Muscle layer of colon (tissue), 2 donors: ENCODE data around the gene ELL2.

Source experiments
- H3K27ac ChIP-seq: one replicate; pipeline ENCODE4 v1.7.0; 2013; ENCODE audit warnings: low read depth, mild to moderate bottlenecking, low read length, moderate library complexity
- H3K27me3 ChIP-seq, 2 donors: one replicate each; pipeline ENCODE4 v1.7.0; 2013; ENCODE audit warnings: low read length in 2 of 2, mild to moderate bottlenecking in 2 of 2; ENCODE audit not compliant: insufficient read depth in 2 of 2, control insufficient read depth in 1 of 2
- H3K36me3 ChIP-seq: one replicate; pipeline ENCODE4 v1.7.0; 2013; ENCODE audit warnings: mild to moderate bottlenecking, low read length; ENCODE audit not compliant: insufficient read depth
- H3K4me1 ChIP-seq: one replicate; pipeline ENCODE4 v1.7.0; 2013; ENCODE audit warnings: mild to moderate bottlenecking, low read length; ENCODE audit not compliant: insufficient read depth
- H3K4me3 ChIP-seq, 2 donors: one replicate each; pipeline ENCODE4 v1.7.0; 2013; ENCODE audit warnings: low read length in 2 of 2, low read depth in 1 of 2, mild to moderate bottlenecking in 1 of 2, moderate library complexity in 1 of 2
- H3K9ac ChIP-seq: one replicate; pipeline ENCODE4 v1.7.0; 2013; ENCODE audit warnings: low read length
- H3K9me3 ChIP-seq: one replicate; pipeline ENCODE4 v1.7.0; 2013; ENCODE audit warnings: mild to moderate bottlenecking, low read length
- donor health status: abdominal sarcoma.
- donor health status: Adenocarcinoma of cecum.

Gene ELL2

DNA sequence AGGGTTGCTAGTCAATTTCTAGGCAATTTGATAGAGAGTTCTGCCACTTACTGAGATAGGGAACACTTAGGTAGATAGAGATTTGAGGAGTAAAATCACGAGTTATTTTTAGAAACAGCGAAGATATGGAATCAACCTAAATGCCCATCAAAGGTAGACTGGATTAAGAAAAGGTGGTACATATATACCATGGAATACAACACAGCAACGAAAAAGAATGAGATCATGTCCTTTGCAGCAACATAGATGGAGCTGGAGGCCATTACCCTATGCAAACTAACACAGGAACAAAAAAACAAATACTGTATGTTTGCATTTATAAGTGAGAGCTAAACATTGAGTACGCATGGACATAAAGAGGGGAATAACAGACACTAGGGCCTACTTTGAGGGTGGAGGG is 9.7 kb downstream of the ELL2 start:
- Histone ChIP-seq H3K27ac (no peak overlapping the region), H3K9me3 (no peaks in the 10 kb centered on the region), H3K36me3 (no peaks in the 10 kb centered on the region), H3K4me3 (no peak overlapping the region), H3K4me1 (peaks cover 37% of the 10 kb centered on the region), H3K9ac (no peak overlapping the region), H3K27me3 (no peaks in the 10 kb centered on the region)

DNA sequence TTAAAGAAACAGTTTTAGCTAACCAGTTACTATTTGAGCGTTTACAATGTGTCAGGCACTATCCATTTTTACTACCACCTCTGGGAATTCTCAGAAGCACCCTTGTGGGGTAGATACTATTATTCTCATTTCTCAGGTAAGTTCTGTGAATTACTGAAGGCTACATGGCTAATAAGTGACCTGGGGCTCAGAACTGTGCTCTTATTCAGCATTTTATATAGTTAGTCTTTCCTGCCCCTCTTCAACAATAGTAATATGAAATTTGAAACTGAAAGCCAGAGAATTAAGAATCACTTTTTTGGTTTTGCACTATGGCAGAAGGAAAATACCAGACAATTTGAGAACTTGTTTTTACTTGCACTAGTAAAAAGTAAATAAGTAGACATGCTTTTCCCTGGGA is 11.8 kb downstream of the ELL2 start:
- H3K4me3 ChIP-seq = no peak overlapping the region
- H3K27ac ChIP-seq = no peak overlapping the region
- H3K27me3 ChIP-seq = no peaks in the 10 kb centered on the region
- no peaks in the 10 kb centered on the region for H3K36me3 ChIP-seq
- H3K4me1 ChIP-seq = peaks cover 22% of the 10 kb centered on the region
- H3K9ac ChIP-seq = no peak overlapping the region
- H3K9me3 ChIP-seq = no peaks in the 10 kb centered on the region

DNA sequence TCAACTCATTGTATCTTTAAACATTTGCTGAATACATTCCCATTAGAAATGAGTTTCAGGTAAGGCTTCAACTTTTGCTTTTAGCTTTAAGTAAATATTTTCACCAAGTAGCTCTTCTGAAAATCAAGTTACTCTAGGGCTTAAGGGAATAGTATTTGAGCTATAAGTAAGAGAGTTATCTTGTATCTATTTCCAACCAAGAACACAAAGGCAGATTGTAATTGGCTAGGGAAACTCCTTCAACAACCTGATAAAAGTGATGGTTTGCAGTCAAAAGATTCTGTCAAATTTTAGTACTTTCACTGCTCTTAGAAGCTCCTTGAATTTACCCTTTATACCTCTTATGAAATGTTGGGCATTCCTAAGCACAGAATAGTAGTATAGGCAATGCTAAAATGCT is 13.0 kb downstream of the ELL2 start:
- no peak overlapping the region for H3K9ac ChIP-seq
- no peak overlapping the region for H3K4me3 ChIP-seq
- no peaks in the 10 kb centered on the region for H3K27me3 ChIP-seq
- no peaks in the 10 kb centered on the region for H3K9me3 ChIP-seq
- H3K36me3 ChIP-seq = no peaks in the 10 kb centered on the region
- H3K27ac ChIP-seq = no peak overlapping the region
- peaks cover 21% of the 10 kb centered on the region for H3K4me1 ChIP-seq

DNA sequence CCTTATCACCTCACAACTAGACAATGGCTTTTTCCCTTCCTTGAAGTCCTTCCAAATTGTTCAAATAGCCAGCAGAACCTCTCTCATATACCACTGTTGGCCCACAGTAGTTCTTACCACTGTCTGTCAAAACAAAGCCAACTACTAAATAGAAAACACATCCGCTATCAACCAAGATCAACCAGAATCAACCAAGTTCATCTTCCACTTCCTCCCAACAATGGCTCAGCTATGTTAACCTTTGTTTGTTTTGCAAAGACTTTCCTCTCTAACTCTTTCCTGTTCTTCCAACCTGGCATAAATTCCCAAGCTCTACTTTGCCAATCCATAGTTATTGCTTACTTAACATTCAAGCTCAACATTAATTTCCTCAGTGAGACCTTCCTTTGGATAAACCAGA is 15.2 kb downstream of the ELL2 start:
- no peaks in the 10 kb centered on the region for H3K9me3 ChIP-seq
- H3K4me3 ChIP-seq = no peak overlapping the region
- H3K4me1 ChIP-seq = peaks cover 13% of the 10 kb centered on the region
- H3K27me3 ChIP-seq = no peaks in the 10 kb centered on the region
- no peaks in the 10 kb centered on the region for H3K36me3 ChIP-seq
- H3K27ac ChIP-seq = no peak overlapping the region
- H3K9ac ChIP-seq = no peak overlapping the region

DNA sequence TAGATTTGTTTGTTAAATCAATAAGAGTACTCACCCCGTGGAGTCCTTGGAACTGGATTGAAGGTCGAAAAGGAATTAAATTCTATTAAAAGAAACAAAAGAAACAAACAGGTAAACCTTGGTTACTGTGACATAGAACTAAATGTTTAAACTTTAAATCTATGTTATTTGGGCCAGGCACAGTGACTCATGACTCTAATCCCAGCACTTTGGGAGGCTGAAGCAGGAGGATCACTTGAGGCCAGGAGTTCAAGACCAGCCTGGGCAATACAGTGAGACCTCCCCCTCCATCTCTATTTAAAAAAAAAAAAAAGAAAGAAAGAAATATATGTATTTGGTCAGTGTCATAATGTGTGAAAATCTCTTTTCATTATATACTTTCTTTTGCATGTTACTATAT is 18.7 kb downstream of the ELL2 start:
- no peak overlapping the region for H3K27ac ChIP-seq
- no peak overlapping the region for H3K9ac ChIP-seq
- H3K9me3 ChIP-seq = no peaks in the 10 kb centered on the region
- peaks cover 10% of the 10 kb centered on the region for H3K4me1 ChIP-seq
- H3K27me3 ChIP-seq = no peaks in the 10 kb centered on the region
- no peak overlapping the region for H3K4me3 ChIP-seq
- no peaks in the 10 kb centered on the region for H3K36me3 ChIP-seq

DNA sequence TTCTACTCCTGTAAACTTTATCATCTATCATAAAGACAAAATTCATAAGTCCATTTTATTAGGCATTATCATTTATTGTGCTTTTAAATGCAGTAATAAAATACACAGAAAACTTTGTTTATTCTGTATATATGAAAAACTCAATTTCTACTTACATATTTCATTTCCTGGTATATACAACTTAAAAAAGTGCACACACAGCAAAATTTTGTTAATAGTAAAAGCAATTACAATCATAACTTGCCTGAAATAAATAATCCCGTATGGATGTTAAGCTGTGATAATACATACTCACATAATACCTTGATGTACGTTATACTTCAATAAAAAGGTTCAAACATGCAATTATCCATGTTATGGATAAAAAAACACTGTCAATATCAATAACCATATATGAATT is 19.2 kb downstream of the ELL2 start:
- H3K9me3 ChIP-seq = no peaks in the 10 kb centered on the region
- no peak overlapping the region for H3K9ac ChIP-seq
- peaks cover 10% of the 10 kb centered on the region for H3K4me1 ChIP-seq
- H3K27ac ChIP-seq = no peak overlapping the region
- no peaks in the 10 kb centered on the region for H3K27me3 ChIP-seq
- no peaks in the 10 kb centered on the region for H3K36me3 ChIP-seq
- no peak overlapping the region for H3K4me3 ChIP-seq

DNA sequence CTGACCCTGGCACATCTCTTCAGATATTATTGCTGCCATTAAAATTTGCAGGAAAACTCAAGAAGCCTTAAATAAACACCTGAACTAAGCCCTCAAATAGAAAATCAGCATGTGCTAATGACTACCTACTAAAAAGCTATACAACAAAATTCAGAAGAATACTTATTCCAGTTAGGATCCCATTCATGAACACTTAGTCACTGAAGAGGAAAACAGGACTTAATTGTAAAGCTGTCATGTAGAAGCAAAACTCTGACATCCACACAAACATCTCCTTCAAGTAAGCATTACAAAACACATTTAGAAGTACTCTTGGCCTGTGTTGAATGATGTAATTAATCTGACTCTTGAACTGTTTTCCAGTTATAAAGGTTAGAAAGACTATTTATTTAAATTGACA is 19.9 kb downstream of the ELL2 start:
- no peak overlapping the region for H3K27ac ChIP-seq
- H3K9ac ChIP-seq = no peak overlapping the region
- no peaks in the 10 kb centered on the region for H3K36me3 ChIP-seq
- peaks cover 10% of the 10 kb centered on the region for H3K4me1 ChIP-seq
- H3K9me3 ChIP-seq = no peaks in the 10 kb centered on the region
- H3K4me3 ChIP-seq = no peak overlapping the region
- no peaks in the 10 kb centered on the region for H3K27me3 ChIP-seq

DNA sequence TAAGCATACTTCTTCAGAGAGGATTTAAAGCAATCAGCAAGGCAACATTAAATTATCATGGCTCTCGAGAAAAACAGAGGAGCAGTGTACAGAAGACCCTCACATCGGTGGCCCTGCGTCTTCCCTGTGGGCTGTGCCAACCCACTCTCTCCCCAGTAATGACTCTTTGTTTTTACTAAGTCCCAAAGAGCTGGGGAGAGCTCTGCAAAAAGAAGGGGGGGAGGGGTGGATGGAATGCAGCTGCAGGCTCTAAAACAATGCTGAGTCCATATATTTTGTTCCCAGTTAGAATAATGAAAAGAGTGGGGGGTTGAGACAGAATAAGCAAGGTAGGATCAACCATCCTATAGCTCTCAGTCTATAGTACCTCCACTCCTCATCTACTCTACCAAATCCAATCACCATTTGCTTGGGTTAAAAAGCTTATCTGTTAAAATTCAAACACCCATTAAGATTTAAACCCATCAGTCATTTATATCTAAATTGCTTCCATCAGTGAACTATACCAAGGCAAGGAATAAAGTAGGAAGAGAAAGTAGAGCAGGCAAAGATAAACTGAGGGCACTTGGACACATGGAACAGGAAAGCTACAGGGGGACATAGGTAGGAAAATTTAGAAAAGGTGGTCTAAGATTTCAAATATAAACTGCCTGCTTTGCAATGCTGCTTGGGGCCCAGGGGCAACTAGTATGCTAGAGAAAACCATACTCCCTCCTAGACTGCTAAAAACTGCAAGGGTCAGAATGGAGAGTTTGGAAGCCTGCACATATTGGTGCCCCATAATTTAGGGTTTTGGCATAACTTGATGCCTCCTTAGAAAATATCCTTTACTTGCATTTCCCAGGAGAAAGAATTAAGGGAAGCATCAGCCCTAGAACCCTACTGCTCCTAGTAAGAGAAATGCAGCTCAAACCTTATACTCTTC is 20.6 kb downstream of the ELL2 start:
- Histone ChIP-seq H3K27me3 (no peaks in the 10 kb centered on the region), H3K27ac (no peak overlapping the region), H3K4me3 (no peak overlapping the region), H3K36me3 (no peaks in the 10 kb centered on the region), H3K9me3 (no peaks in the 10 kb centered on the region), H3K4me1 (peaks cover 6% of the 10 kb centered on the region), H3K9ac (no peak overlapping the region)

DNA sequence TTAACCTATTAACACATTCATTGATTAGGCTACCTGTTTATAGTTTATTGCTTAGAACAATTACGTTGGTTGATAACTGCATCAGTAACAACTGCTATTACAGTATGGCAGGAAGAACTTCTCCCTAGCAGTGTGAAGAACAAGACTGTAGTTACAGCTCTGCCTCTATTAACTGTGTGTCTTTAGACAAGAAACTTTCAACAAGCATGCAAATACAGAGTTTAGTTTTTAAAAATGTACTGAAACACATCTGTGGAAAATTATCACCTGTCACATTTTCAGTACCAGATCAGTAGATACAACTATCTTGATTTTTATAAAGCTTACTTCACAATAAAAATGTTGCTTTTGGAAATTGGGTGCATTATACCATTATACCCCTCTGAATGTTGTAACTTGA is 22.2 kb downstream of the ELL2 start:
- no peak overlapping the region for H3K4me3 ChIP-seq
- no peak overlapping the region for H3K27ac ChIP-seq
- H3K27me3 ChIP-seq = no peaks in the 10 kb centered on the region
- peaks cover 6% of the 10 kb centered on the region for H3K4me1 ChIP-seq
- H3K9ac ChIP-seq = no peak overlapping the region
- H3K36me3 ChIP-seq = no peaks in the 10 kb centered on the region
- no peaks in the 10 kb centered on the region for H3K9me3 ChIP-seq

DNA sequence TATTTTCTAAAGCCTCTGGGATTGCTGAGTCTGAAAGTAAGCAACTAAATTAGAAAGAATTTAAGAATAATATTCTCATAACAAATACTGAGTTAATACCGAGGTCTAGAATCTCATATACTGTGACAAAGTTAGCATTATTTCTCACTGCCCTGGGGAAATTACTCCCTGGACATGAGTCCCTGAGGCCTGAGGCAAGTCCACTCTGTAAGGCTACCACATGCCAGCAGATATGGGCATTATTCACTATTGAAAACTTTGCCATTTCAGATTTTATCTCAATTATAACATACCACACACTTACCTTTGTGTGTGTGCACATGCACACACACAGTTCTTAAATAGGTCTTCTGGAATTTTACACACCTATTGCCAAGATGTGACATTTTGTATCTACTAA is 22.9 kb downstream of the ELL2 start:
- Histone ChIP-seq H3K4me3 (no peak overlapping the region), H3K9ac (no peak overlapping the region), H3K4me1 (peaks cover 6% of the 10 kb centered on the region), H3K27me3 (no peaks in the 10 kb centered on the region), H3K27ac (no peak overlapping the region), H3K36me3 (no peaks in the 10 kb centered on the region), H3K9me3 (no peaks in the 10 kb centered on the region)

DNA sequence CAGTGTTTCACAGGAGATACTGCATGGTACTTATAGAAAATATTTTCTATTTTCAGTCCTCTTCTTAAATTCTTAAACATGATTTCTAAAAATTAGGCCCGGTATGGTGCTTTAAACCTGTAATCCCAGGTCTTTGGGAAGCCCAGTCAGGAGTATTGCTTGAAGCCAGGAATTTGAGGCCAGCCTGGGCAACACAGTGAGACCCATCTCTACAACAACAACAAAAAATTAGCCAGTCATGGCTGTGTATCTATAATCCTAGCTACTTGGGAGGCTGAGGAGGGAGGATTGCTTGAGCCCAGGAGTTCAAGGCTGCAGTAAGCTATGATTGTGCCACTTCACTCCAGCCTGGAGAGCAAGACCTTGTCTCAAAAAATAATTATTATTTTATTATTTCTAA is 23.3 kb downstream of the ELL2 start:
- no peaks in the 10 kb centered on the region for H3K9me3 ChIP-seq
- H3K27ac ChIP-seq = no peak overlapping the region
- peaks cover 6% of the 10 kb centered on the region for H3K4me1 ChIP-seq
- no peaks in the 10 kb centered on the region for H3K27me3 ChIP-seq
- no peak overlapping the region for H3K4me3 ChIP-seq
- H3K36me3 ChIP-seq = no peaks in the 10 kb centered on the region
- H3K9ac ChIP-seq = no peak overlapping the region

DNA sequence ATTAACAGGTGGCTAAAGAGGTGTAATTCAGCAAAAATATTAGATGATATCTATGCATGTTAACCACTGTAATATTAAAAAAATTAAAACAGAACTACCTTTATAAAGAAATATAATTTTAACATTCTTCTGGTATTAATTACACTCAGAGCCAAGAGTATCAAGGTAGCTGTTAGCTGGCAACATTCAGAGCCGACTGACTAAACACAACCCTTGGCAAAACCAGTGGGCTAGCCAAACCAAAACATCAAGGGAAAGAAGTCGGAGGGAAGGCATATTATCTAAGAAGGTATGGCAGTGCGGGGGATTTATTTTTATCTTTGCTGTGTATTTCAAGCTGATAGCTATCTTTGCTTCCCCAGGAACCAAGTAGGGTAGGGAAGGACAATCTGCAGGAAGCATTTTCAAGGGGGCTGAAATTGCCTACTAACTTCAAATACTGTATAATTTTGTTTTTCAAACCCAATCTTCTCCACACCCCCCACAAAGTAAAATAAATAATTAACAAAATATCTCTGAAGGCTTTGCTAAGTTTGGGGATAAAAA is 24.0 kb downstream of the ELL2 start:
- Histone ChIP-seq H3K9ac (no peak overlapping the region), H3K27me3 (no peaks in the 10 kb centered on the region), H3K4me3 (no peak overlapping the region), H3K36me3 (no peaks in the 10 kb centered on the region), H3K4me1 (peaks cover 6% of the 10 kb centered on the region), H3K9me3 (no peaks in the 10 kb centered on the region), H3K27ac (no peak overlapping the region)
